Measurements from ENCODE around the gene PIR. TPM values are rescaled to one million over a fixed set of nuclear protein-coding genes. Genes with fewer than 3 reads are reported as not detected.

Gene PIR
- total and polyA plus RNA-seq, 2 donors (not counting 3 experiments of a cell fraction or from before 2014, with no cell fraction given) = 89.0 to 108 TPM

GRCh38 chrX:15464704-15465103 lies 28.4 kb downstream of the PIR start:
- Histone ChIP-seq H3K9me3 (replicated peaks; ENCODE audit: control insufficient read depth, insufficient read depth, low read length) (no peaks in the 10 kb centered on the region), H3K79me2 (ENCODE audit: control insufficient read depth, insufficient read depth, low read length) (peaks cover 54% of the 10 kb centered on the region), H3K27me3 (ENCODE audit: control insufficient read depth in 2 of 2, insufficient read depth in 2 of 2, low read length in 2 of 2) (no peaks in the 10 kb centered on the region), H3K4me2 (ENCODE audit: insufficient read depth, low read length) (no peak overlapping the region), H3K9ac (replicated peaks; ENCODE audit: extremely low read depth, insufficient read depth, low read length) (no peak overlapping the region), H2AFZ (ENCODE audit: low read depth, low read length) (no peak overlapping the region), H3K27ac (ENCODE audit: insufficient read depth, low read depth, low read length) (no peak overlapping the region), H3K4me1 (ENCODE audit: control insufficient read depth, extremely low read depth, insufficient read depth, low read length) (no peaks in the 10 kb centered on the region), H3K4me3 (replicated peaks in 1 of 3; ENCODE audit: insufficient read depth in 1 of 3, low read depth in 1 of 3, low read length in 3 of 3) (no peak overlapping the region), H4K20me1 (replicated peaks; ENCODE audit: control insufficient read depth, extremely low read depth, insufficient read depth, low read length) (no peaks in the 10 kb centered on the region), H3K9me1 (replicated peaks; ENCODE audit: control insufficient read depth, extremely low read depth, insufficient read depth, low read length) (no peaks in the 10 kb centered on the region), H3K36me3 (ENCODE audit: control insufficient read depth in 2 of 2, extremely low read depth in 1 of 2, insufficient read depth in 2 of 2, low read length in 2 of 2) (peaks cover 6 to 8% of the 10 kb centered on the region in 2 experiments)
- CTCF ChIA-PET = no interaction called here
- POLR2A ChIA-PET = no interaction called here
- dilution Hi-C loops (cut with MboI; ENCODE audit: extremely low pct_ligation_motif_present, low sequenced_read_pairs) = no loop called here
- DNase-seq (ENCODE audit: low read depth, low spot score) (no peak), FAIRE-seq (no peak)
- intact Hi-C loops (cut with micrococcal nuclease) = loop anchor here (5.0 kb wide), 1 partner anchor 62 kb away; no protein-coding TSS in a partner anchor
- TF ChIP-seq GATA2 (IDR thresholded peaks at IDR 0.05; ENCODE audit: insufficient read depth, insufficient read length, low read depth, low read length) = no peak
- TF ChIP-seq POLR2A (IDR thresholded peaks at IDR 0.05; ENCODE audit: low read depth, low read length) = no peak
- TF ChIP-seq MAX (IDR thresholded peaks at IDR 0.05; ENCODE audit: insufficient read depth, insufficient read length) = no peak
- TF ChIP-seq EZH2 (IDR thresholded peaks at IDR 0.05; ENCODE audit: borderline replicate concordance, low read depth, low read length, severe bottlenecking) = no peak
- no peak for TF ChIP-seq JUN (IDR thresholded peaks at IDR 0.05; ENCODE audit: borderline replicate concordance, insufficient read depth, insufficient read length, low read depth)
- TF ChIP-seq MYC (IDR thresholded peaks at IDR 0.05; ENCODE audit: low read depth, low read length) = no peak
- no peak for TF ChIP-seq POLR2AphosphoS5 (IDR thresholded peaks at IDR 0.05; ENCODE audit: insufficient read depth, low read depth, low read length)
- TF ChIP-seq CTCF (IDR thresholded peaks at IDR 0.05; ENCODE audit: extremely low read depth in 1 of 2, insufficient read depth in 1 of 2, low read depth in 1 of 2, low read length in 2 of 2) = no peak
- TF ChIP-seq FOS (IDR thresholded peaks at IDR 0.05; ENCODE audit: borderline replicate concordance, insufficient read depth, low read length) = no peak
- no TSS peak for BruUV-seq (replicated peaks)
